GM19193 (cell line): ENCODE results near the gene ELANE.

Source experiments
- POLR2A ChIP-seq: IDR thresholded peaks from 4 replicates; pipeline ENCODE4 v1.6.1; 2011; ENCODE audit not compliant: insufficient read depth, insufficient read length; ENCODE audit errors: extremely low read depth

The ELANE gene

DNA sequence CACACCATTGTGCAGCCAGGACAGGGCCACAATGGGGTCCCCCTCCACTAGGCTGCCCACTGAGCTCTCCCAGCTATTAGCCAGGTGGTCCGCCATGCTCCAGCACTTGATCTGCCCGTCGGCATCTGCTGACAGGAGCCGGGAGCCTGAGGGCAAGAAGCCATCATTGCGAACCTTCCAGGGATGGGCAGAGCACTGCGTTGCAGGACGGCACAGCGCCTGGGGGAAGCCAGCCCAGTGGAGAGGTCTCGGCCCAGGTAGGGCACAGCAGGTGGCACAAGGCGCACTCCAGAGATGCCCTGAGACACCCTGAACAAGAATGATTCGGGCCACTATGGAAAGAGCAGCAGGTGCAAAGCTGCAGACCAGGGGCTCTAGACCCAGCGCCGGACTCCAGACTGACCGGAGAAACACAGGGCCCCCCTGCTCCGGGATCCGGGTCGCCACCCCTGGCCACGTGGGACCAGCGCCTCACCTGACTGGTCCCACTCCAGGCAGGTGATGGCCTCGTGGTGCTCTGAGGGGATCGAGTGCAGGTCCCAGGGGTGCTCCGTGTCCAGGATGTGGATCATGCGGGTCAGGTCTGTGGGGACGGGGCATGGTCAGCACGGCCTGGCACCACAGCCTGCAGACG lies 37.7 kb downstream of the ELANE start:
- TF ChIP-seq POLR2A: no peak

DNA sequence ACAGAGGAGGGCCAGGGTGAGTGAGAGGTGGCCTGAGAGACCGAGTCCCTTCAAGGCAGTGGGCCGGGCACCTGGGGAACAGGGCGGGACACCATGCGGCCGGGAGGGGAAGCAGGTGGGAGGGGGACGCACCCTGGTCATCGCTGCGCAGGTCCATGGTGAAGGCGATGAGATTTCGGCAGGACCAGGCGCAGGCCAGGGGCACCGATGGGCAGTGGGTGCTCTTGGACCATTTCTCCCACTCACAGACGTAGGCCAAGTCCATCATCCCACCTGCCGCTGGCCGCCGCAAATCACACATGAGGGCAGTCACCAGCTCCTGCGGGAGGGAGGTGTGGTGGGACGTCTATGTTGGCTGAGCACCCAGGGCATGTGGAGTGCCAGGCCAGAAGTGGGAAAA lies 38.7 kb downstream of the ELANE start:
- TF ChIP-seq POLR2A: no peak

DNA sequence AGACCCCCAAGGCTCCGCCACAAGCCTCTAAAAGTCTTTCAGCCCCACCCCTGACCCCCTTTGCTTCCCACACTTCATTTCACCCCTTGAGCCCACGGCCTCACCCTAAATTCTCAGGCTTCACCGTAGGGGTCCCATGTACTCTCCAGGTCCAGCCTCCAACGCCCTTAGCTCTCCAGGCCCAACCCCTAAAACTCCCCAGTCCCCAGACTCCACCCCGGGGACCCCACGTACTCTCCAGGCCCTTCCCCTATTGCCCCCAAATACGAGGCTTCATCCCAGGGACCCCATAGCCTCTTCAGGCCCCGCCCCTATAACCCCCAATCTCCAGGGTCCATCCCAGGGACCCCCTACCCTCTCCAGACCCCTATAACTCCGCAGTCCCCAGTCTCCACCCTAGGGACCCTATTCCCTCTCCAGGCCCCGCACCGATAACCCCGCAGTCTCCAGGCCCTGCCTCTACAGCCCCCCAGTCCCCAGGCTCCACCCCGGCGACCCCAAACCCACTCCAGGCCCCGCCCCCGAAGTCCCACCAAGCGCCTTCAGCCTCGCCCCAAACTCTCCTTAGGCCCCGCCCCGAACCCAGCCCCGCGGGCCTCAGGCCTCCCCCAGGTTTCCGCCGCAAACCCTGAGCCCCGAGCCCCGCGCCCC lies 40.3 kb downstream of the ELANE start:
- no peak for TF ChIP-seq POLR2A

DNA sequence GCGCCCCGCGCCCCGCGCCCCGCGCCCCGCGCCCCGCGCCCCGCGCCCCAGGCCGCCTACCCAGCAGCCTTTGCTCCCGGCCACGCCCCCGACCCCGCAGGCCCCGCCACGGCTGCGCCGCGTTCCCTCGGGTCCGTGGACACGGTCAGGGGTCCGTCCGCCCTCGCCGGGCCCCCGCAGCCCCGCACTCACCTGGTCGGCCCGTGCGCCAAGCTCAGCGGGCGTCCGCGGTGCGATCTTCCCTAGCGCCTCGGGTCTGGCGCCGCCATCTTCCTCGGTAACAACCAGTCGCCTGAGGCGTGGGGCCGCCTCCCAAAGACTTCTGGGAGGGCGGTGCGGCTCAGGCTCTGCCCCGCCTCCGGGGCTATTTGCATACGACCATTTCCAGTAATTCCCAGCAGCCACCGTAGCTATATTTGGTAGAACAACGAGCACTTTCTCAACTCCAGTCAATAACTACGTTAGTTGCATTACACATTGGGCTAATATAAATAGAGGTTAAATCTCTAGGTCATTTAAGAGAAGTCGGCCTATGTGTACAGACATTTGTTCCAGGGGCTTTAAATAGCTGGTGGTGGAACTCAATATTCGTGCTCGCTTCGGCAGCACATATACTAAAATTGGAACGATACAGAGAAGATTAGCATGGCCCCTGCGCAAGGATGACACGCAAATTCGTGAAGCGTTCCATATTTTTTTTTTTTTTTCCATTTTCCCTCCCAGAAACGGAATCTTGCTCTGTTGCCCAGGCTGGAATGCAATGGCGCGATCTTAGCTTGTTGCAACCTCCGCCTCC lies 41.0 kb downstream of the ELANE start, which contains the start of the genes MED16 and RNU6-9:
Gene MED16, minus strand, starts transcription at position 294 of the 796 bp plus-strand sequence. CDS start 2,056 bp downstream, outside the sequence.
Gene RNU6-9, plus strand, starts transcription at position 591 of the 796 bp plus-strand sequence.
- TF ChIP-seq POLR2A: peak; percentile 76

DNA sequence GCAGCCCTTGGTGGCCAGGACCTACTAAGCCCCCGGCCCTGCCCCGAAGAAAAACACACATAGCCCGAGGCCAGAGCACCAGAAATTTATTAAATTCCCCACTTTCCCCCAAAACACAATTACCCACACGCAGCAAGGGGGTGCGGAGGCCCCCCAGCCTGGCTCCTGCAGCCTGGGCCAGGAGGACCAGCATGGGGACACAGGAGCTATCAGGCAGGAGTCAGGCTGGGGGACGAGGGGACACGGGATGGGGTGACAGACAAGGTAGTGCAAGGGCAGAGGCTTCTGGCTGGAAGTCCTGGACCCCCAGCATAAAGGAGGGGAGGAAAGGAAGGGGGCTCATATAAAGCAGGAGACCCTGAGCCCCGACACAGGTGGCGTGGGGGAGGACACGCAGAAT lies 44.3 kb downstream of the ELANE start:
- no peak for TF ChIP-seq POLR2A

DNA sequence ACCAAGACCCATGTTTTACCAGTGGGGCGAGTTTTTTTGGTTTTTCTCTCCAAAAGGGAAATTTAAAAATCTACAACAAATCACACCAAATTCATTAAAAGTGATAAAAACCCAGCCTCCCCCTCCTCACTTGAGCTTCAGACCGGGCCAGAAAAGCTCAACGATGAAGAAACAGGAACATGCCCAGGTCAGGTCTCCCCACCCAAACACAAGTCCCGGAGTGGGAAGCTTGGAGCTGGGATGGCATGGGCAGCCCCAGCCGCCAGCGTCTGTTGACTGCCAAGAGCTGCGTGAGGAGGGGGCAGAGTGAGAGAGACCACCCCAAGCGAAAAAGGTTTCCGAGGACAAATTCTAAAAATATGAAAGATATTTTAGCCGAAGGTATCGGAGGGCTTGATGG lies 44.9 kb downstream of the ELANE start:
- TF ChIP-seq POLR2A: no peak

DNA sequence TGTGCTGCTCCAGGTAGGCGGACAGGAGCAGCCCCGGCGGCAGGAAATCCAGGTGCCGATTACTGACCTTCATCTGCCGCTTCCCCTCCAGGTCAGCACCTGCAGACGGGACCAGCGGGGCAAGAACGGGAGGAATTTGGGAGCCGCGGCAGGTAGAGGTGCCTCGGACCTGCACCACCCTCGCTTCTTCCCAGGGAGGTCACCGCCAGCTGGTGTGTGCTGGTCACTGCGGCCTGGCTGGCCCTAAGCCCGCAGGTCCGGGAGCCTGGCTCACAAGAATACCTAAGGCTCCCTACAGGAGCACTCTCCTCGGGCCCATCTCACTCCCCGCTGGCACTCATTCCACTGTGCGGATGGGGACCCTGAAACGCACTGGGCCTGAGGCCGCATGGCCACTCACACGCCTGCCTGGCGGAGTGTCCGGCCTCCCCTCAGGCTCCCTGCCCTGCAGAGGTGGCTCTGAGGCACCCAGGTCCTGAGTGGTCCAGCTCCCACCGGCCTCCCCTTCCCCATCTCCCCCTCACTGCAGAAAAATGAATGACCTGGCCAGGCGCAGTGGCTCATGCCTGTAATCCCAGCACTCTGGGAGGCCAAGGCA lies 45.4 kb downstream of the ELANE start:
- TF ChIP-seq POLR2A: no peak

DNA sequence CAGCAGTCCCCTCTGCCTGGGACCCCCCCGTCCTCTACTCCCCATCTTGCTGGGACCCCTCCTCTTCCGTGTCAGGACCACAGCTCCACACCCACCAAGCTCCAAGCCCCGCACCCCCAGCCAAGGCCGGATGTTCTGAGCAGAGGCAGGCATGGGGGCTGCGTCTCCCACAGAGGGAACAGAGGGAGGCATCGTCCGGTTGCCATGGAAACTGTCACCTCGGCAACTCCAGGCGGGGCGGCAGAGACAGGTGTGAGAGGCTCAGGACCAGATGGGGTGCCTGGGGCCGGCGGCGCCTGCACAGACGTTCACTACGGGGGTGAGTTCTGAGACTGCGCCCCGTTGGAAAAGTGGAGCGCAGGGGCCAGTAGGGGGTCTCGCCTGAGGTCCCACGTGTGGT lies 46.6 kb downstream of the ELANE start:
- TF ChIP-seq POLR2A: no peak

DNA sequence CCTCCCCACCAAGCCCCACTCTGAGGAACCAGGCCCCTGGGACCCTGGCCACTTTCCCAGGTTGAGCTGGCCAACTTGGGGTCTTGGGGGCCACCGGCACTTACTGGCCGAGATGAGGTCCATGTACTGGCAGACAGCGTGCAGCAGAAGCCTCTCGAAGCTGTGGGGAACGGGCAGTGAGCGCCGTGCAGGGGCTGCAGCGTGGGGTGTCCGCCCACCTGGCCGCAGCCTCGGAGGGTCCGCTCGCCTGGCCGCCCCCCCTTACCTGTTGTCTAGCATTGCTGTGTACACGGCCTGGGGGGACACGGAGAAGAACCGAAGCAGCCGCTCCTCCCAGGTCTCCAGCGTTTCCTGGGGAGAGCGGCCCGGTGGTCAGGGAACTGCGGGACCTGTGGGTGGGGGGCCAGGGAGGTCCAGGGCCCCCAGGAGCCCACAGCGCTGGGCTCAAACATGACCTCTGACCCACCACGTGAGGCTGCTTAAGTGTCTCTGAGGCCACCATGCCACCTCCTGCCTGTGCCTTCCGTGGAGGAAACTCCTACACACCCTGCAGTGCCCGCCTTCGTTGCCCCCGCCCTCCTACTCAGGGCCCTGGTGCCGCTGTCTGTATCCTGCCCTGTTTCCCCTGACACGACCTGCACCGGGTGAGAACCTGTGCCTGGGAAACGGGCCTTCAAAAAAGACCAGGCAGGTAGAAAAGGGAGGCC lies 47.4 kb downstream of the ELANE start:
- TF ChIP-seq POLR2A: no peak

DNA sequence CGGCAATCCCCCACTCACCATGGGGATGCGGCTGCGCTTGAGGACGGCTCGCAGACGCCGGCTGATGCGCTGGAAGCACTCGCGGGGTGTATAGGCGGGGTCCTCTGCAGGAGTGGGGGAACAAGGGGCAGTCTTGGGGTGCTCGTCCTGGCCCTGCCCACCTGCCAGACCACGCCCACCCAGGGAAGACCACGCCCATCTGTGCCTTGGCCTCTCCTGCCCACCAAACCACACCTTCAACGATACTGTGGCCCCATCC lies 47.9 kb downstream of the ELANE start:
- no peak for TF ChIP-seq POLR2A

DNA sequence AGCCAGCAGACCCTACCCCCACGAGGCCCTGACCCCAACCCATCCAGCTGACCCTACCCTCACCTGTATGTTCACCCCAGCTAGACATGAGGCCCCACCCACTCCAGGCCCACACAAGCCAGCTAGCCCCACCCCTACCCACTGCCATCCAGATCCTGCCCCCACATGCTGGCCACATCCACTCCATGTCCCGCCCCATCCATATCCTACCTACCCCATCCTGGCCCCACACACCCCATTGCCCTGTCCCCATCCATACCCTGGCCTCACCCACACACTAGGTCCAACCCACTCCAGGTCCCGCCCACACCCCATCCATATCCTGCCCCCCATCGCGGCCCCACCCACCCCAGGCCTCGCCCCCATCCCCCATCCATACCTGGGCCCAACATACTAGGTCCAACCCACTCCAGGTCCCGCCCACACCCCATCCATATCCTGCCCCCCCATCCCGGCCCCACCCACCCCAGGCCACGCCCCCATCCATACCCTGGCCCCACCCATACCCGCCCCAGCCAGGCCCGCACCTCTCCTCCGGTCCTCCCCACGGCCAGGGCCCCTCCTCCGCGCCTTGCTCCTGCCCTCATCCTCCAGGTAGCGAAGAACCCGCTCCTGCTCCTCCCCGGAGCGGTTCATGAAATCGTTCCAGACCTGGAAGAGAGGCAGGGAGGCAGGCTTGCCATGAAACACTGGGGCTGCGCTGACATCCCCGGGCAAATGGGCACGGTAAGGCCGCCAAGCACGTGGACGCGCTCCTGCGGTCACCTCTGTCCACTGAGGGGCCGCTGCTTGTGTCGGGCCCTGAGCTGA lies 48.4 kb downstream of the ELANE start:
- TF ChIP-seq POLR2A: no peak

DNA sequence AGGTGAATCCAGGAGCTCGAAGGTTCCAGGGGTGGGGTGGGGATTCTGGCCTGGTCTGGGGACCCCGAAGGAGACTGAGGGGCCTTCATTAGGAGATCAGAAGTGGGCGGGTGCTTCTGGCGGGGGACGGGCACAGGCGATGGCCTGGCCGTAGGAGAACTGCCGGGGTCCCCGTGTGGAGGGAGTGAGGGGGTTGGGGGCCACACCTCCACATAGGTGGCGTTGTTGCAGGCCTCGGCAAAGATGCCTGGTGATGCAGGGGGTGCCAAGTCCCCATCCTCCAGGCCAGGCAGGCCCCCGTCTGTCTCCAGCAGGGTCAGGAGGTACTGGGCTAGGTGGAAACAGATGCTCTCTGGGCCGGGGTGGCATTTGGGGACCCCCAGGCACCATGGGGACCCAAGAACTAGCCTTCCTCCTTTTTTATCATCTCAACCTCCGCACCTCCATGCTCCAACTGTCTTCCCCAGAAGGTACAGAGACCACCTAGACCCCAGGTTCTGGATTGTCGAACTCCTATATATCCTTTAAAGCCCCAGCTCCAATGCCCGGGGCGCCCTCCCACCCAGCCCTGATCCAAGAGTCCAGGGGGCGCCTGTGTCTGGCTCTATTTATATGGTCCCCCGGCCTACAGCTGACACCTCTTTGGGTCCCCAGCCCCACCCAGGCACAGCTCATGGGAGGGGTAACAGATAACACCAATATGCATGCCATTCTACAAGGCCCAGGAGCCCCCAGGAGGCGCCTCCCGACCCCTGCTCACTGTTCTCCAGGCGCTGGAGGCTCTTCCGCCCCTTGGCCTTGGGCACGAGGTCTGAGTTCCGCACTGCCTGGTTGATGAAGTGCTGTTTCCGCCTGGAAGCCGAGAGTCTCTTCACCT lies 49.4 kb downstream of the ELANE start:
- TF ChIP-seq POLR2A: no peak

DNA sequence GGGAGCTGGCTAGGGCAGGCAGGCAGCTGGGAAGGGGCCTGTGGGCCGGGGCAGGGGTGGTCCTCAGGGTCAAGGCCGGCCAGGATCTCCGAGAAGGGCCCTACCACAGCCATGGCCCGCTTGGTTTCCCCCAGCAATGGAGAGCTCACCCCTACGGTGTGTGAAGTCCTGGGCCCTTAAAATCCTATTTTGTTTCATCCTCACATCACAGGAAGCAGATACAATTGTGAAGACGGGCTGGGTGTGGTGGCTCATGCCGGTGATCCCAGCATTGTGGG lies 49.9 kb downstream of the ELANE start:
- TF ChIP-seq POLR2A: no peak
